GM21723 (cell line): Measurements from ENCODE around the gene FAM234A.

Source experiments
- ATAC-seq: cut with Tn5 transposase; IDR thresholded peaks from one replicate; pipeline ENCODE4 v1.9.1; 2021; ENCODE audit warnings: mild to moderate bottlenecking, moderate library complexity; ENCODE audit not compliant: unreplicated experiment

The FAM234A gene

GRCh38 chr16:296276-296675, 61.7 kb downstream of the FAM234A start:
- no peak for ATAC-seq

GRCh38 chr16:296806-297510, 62.3 kb downstream of the FAM234A start:
- ATAC-seq = no peak

- no peak for ATAC-seq
Observed at GRCh38 chr16:297832-298231, 63.2 kb downstream of the FAM234A start.

GRCh38 chr16:301235-301634, 66.6 kb downstream of the FAM234A start:
- no peak for ATAC-seq

GRCh38 chr16:301950-302349, 67.3 kb downstream of the FAM234A start:
- ATAC-seq = no peak

GRCh38 chr16:303760-304505, 69.3 kb downstream of the FAM234A start:
- no peak for ATAC-seq

- ATAC-seq = no peak
Observed at GRCh38 chr16:305916-306626, 71.5 kb downstream of the FAM234A start.

GRCh38 chr16:306911-307370, 72.3 kb downstream of the FAM234A start:
- ATAC-seq = no peak

- ATAC-seq = no peak
Observed at GRCh38 chr16:307691-308312, 73.2 kb downstream of the FAM234A start.

- ATAC-seq = no peak
Observed at GRCh38 chr16:309476-309875, 74.9 kb downstream of the FAM234A start.

- no peak for ATAC-seq
Observed at GRCh38 chr16:311725-312124, 77.1 kb downstream of the FAM234A start.

- no peak for ATAC-seq
Observed at GRCh38 chr16:314351-314750, 79.7 kb downstream of the FAM234A start.

- ATAC-seq = no peak
Observed at GRCh38 chr16:314795-315299, 80.2 kb downstream of the FAM234A start.
